HEK293 (cell line): ENCODE results near the gene NR3C1.

ENCODE experiments used
- CTCF ChIA-PET: fragments of 350-600 bp; formaldehyde crosslinking; extraction: SDS; loops from one replicate; lab custom pipeline; 2021; ENCODE audit warnings: antibody characterized with exemption; lab: Yijun Ruan, JAX
- POLR2A ChIA-PET: fragments of 300-600 bp; formaldehyde crosslinking; extraction: SDS; loops from one replicate; lab custom pipeline; 2020; ENCODE audit warnings: antibody characterized with exemption, inconsistent platforms; lab: Yijun Ruan, JAX
- H3K27ac ChIP-seq: fragments of 200-500 bp; sonication (Bioruptor generic); 2 replicates; pipeline ENCODE4 v1.5.1; 2014; ENCODE audit warnings: low read depth, low read length, control low read depth, inconsistent platforms; ENCODE audit errors: extremely low read depth
- H3K36me3 ChIP-seq, 2 experiments: fragments of 200-500 bp in 1 of 2; sonication (Bioruptor generic) in 1 of 2; 1 replicate in 1 of 2; 2 replicates in 1 of 2; pipeline ENCODE4 v1.5.1; 2014 to 2017; ENCODE audit warnings: inconsistent platforms in 2 of 2, low read length in 2 of 2; ENCODE audit not compliant: control insufficient read depth in 2 of 2, insufficient read depth in 1 of 2
- H3K4me1 ChIP-seq: fragments of 200-500 bp; sonication (Bioruptor generic); 2 replicates; pipeline ENCODE4 v1.5.1; 2014; ENCODE audit warnings: mild to moderate bottlenecking, low read length, inconsistent platforms; ENCODE audit not compliant: control insufficient read depth, insufficient read depth
- H3K4me3 ChIP-seq: 2 replicates; pipeline ENCODE4 v1.5.1; 2011; ENCODE audit warnings: low read depth, mild to moderate bottlenecking, control low read depth, low read length, moderate library complexity
- H3K9me3 ChIP-seq: fragments of 200-500 bp; sonication (Bioruptor generic); 2 replicates; pipeline ENCODE4 v1.5.1; 2014; ENCODE audit warnings: low read depth, low read length, inconsistent platforms; ENCODE audit not compliant: control insufficient read depth, insufficient read depth
- GFI1B ChIP-seq: fragments of 450-650 bp; formaldehyde crosslinking; IDR thresholded peaks from 2 replicates; pipeline ENCODE4 v1.5.1; 2016; ENCODE audit warnings: missing biosample characterization, missing genetic modification characterization
- GLI4 ChIP-seq: fragments of 450-650 bp; formaldehyde crosslinking; IDR thresholded peaks from 2 replicates; pipeline ENCODE4 v1.5.1; 2016; ENCODE audit warnings: missing biosample characterization, missing genetic modification characterization
- KLF10 ChIP-seq: fragments of 450-650 bp; IDR thresholded peaks from 2 replicates; pipeline ENCODE4 v1.5.1; 2018; ENCODE audit warnings: missing biosample characterization, mild to moderate bottlenecking, missing genetic modification characterization
- SP2 ChIP-seq: fragments of 450-650 bp; formaldehyde crosslinking; IDR thresholded peaks from 2 replicates; pipeline ENCODE4 v1.5.1; 2016; ENCODE audit warnings: missing biosample characterization, missing genetic modification characterization
- ZFP69B ChIP-seq: fragments of 450-650 bp; formaldehyde crosslinking; IDR thresholded peaks from 2 replicates; pipeline ENCODE4 v1.5.1; 2016; ENCODE audit warnings: missing biosample characterization, missing genetic modification characterization
- ZNF132 ChIP-seq: fragments of 450-650 bp; formaldehyde crosslinking; IDR thresholded peaks from 2 replicates; pipeline ENCODE4 v1.5.1; 2017; ENCODE audit warnings: missing biosample characterization, missing genetic modification characterization, borderline replicate concordance
- ZNF292 ChIP-seq: fragments of 450-650 bp; formaldehyde crosslinking; IDR thresholded peaks from 2 replicates; pipeline ENCODE4 v1.5.1; 2016; ENCODE audit warnings: low read depth, missing biosample characterization, missing genetic modification characterization, borderline replicate concordance
- ZNF311 ChIP-seq: fragments of 450-650 bp; formaldehyde crosslinking; IDR thresholded peaks from 2 replicates; pipeline ENCODE4 v1.5.1; 2017; ENCODE audit warnings: missing biosample characterization, missing genetic modification characterization, borderline replicate concordance
- ZNF341 ChIP-seq: fragments of 450-650 bp; formaldehyde crosslinking; IDR thresholded peaks from 2 replicates; pipeline ENCODE4; 2016; ENCODE audit warnings: low read depth, missing biosample characterization, missing genetic modification characterization
- ZNF37A ChIP-seq: fragments of 450-650 bp; IDR thresholded peaks from 2 replicates; pipeline ENCODE4 v1.5.1; 2018; ENCODE audit warnings: missing biosample characterization, missing genetic modification characterization
- ZNF404 ChIP-seq: fragments of 450-650 bp; formaldehyde crosslinking; IDR thresholded peaks from 2 replicates; pipeline ENCODE4 v1.5.1; 2017; ENCODE audit warnings: missing biosample characterization, missing genetic modification characterization
- ZNF423 ChIP-seq: fragments of 450-650 bp; formaldehyde crosslinking; IDR thresholded peaks from 2 replicates; pipeline ENCODE4 v1.5.1; 2016; ENCODE audit warnings: missing biosample characterization, missing genetic modification characterization
- ZNF426 ChIP-seq: fragments of 450-650 bp; formaldehyde crosslinking; IDR thresholded peaks from 2 replicates; pipeline ENCODE4 v1.5.1; 2017; ENCODE audit warnings: missing biosample characterization, missing genetic modification characterization, mild to moderate bottlenecking, inconsistent platforms, moderate library complexity
- ZNF558 ChIP-seq: fragments of 450-650 bp; formaldehyde crosslinking; IDR thresholded peaks from 2 replicates; pipeline ENCODE4 v1.5.1; 2016; ENCODE audit warnings: missing biosample characterization, missing genetic modification characterization
- ZNF76 ChIP-seq: fragments of 450-650 bp; formaldehyde crosslinking; IDR thresholded peaks from 2 replicates; pipeline ENCODE4; 2016; ENCODE audit warnings: low read depth, missing biosample characterization, missing genetic modification characterization, borderline replicate concordance
- TF ChIP-seq, protein P1 (sequence below): fragments of 450-650 bp; formaldehyde crosslinking; IDR thresholded peaks from 2 replicates; pipeline ENCODE4 v1.5.1; 2016; ENCODE audit warnings: missing biosample characterization, missing genetic modification characterization
- TF ChIP-seq, protein P2 (sequence below): fragments of 450-650 bp; formaldehyde crosslinking; IDR thresholded peaks from 2 replicates; pipeline ENCODE4 v1.5.1; 2016; ENCODE audit warnings: missing biosample characterization, missing genetic modification characterization
- TF ChIP-seq, protein P3 (sequence below): fragments of 450-650 bp; formaldehyde crosslinking; IDR thresholded peaks from 2 replicates; pipeline ENCODE4 v1.5.1; 2016; ENCODE audit warnings: missing biosample characterization, missing genetic modification characterization
- TF ChIP-seq, protein P4 (sequence below): fragments of 450-650 bp; formaldehyde crosslinking; IDR thresholded peaks from 2 replicates; pipeline ENCODE4 v1.5.1; 2016; ENCODE audit warnings: missing biosample characterization, missing genetic modification characterization
- TF ChIP-seq, protein P5 (sequence below): fragments of 450-650 bp; formaldehyde crosslinking; IDR thresholded peaks from 2 replicates; pipeline ENCODE4 v1.5.1; 2016; ENCODE audit warnings: missing biosample characterization, missing genetic modification characterization

Gene NR3C1

DNA sequence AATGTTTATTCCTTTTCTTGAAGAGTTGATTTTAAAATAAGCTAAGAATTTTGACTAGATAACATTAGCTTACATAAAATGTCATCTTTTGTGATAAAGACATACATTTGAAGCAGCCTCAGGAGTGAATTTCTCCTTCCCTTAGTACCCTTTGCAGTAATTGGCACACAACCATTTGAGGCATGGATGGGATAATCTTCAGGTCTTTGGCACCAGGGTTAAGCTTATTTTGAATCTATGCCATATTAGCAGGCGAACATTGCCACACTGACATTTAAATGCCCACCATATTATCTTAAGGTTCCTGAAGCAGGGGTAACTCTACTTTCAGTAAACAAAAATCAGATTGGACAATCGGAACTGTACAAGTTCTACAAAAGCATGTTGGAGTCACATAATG lies 126.0 kb downstream of the NR3C1 start:
- POLR2A ChIA-PET = no interaction called here
- H3K9me3 ChIP-seq = no peaks in the 10 kb centered on the region
- H3K36me3 ChIP-seq = peaks cover 0 to 11% of the 10 kb centered on the region in 2 experiments; a peak in 2 of 3 replicates
- no peak for TF ChIP-seq GLI4
- TF ChIP-seq, protein P1, sequence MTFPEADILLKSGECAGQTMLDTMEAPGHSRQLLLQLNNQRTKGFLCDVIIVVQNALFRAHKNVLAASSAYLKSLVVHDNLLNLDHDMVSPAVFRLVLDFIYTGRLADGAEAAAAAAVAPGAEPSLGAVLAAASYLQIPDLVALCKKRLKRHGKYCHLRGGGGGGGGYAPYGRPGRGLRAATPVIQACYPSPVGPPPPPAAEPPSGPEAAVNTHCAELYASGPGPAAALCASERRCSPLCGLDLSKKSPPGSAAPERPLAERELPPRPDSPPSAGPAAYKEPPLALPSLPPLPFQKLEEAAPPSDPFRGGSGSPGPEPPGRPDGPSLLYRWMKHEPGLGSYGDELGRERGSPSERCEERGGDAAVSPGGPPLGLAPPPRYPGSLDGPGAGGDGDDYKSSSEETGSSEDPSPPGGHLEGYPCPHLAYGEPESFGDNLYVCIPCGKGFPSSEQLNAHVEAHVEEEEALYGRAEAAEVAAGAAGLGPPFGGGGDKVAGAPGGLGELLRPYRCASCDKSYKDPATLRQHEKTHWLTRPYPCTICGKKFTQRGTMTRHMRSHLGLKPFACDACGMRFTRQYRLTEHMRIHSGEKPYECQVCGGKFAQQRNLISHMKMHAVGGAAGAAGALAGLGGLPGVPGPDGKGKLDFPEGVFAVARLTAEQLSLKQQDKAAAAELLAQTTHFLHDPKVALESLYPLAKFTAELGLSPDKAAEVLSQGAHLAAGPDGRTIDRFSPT (tag by site-specific recombination) = no peak
- TF ChIP-seq ZNF558 (tag by site-specific recombination) = no peak
- TF ChIP-seq SP2 (tag by site-specific recombination) = no peak
- TF ChIP-seq ZNF76 (tag by site-specific recombination) = no peak
- TF ChIP-seq ZNF292 (tag by site-specific recombination) = no peak
- TF ChIP-seq, protein P2, sequence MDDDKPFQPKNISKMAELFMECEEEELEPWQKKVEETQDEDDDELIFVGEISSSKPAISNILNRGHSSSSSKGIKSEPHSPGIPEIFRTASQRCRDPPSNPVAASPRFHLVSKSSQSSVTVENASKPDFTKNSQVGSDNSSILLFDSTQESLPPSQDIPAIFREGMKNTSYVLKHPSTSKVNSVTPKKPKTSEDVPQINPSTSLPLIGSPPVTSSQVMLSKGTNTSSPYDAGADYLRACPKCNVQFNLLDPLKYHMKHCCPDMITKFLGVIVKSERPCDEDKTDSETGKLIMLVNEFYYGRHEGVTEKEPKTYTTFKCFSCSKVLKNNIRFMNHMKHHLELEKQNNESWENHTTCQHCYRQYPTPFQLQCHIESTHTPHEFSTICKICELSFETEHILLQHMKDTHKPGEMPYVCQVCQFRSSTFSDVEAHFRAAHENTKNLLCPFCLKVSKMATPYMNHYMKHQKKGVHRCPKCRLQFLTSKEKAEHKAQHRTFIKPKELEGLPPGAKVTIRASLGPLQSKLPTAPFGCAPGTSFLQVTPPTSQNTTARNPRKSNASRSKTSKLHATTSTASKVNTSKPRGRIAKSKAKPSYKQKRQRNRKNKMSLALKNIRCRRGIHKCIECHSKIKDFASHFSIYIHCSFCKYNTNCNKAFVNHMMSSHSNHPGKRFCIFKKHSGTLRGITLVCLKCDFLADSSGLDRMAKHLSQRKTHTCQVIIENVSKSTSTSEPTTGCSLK (tag by site-specific recombination) = no peak
- no peak for TF ChIP-seq GFI1B (tag by site-specific recombination)
- TF ChIP-seq ZNF423 (tag by site-specific recombination) = no peak
- TF ChIP-seq, protein P3, sequence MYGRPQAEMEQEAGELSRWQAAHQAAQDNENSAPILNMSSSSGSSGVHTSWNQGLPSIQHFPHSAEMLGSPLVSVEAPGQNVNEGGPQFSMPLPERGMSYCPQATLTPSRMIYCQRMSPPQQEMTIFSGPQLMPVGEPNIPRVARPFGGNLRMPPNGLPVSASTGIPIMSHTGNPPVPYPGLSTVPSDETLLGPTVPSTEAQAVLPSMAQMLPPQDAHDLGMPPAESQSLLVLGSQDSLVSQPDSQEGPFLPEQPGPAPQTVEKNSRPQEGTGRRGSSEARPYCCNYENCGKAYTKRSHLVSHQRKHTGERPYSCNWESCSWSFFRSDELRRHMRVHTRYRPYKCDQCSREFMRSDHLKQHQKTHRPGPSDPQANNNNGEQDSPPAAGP (tag by site-specific recombination) = no peak
- TF ChIP-seq ZNF426 = no peak
- TF ChIP-seq ZNF341 = no peak
- no peak for TF ChIP-seq KLF10
- TF ChIP-seq ZNF132 = no peak
- TF ChIP-seq, protein P4, sequence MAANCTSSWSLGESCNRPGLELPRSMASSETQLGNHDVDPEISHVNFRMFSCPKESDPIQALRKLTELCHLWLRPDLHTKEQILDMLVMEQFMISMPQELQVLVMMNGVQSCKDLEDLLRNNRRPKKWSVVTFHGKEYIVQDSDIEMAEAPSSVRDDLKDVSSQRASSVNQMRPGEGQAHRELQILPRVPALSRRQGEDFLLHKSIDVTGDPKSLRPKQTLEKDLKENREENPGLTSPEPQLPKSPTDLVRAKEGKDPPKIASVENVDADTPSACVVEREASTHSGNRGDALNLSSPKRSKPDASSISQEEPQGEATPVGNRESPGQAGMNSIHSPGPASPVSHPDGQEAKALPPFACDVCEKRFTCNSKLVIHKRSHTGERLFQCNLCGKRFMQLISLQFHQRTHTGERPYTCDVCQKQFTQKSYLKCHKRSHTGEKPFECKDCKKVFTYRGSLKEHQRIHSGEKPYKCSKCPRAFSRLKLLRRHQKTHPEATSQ (tag by site-specific recombination) = no peak
- no peak for TF ChIP-seq ZFP69B (tag by site-specific recombination)
- no peak for TF ChIP-seq ZNF311 (tag by site-specific recombination)
- no peak for TF ChIP-seq ZNF37A (tag by site-specific recombination)
- TF ChIP-seq ZNF404 (tag by site-specific recombination) = no peak
- TF ChIP-seq, protein P5, sequence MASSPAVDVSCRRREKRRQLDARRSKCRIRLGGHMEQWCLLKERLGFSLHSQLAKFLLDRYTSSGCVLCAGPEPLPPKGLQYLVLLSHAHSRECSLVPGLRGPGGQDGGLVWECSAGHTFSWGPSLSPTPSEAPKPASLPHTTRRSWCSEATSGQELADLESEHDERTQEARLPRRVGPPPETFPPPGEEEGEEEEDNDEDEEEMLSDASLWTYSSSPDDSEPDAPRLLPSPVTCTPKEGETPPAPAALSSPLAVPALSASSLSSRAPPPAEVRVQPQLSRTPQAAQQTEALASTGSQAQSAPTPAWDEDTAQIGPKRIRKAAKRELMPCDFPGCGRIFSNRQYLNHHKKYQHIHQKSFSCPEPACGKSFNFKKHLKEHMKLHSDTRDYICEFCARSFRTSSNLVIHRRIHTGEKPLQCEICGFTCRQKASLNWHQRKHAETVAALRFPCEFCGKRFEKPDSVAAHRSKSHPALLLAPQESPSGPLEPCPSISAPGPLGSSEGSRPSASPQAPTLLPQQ (tag by site-specific recombination) = no peak
- H3K27ac ChIP-seq = no peak overlapping the region
- H3K4me1 ChIP-seq = no peaks in the 10 kb centered on the region
- H3K4me3 ChIP-seq = no peak overlapping the region
- CTCF ChIA-PET = no interaction called here
